RPMI7951 (cell line): ENCODE results near the gene IL18BP. TPM values are rescaled to one million over a fixed set of nuclear protein-coding genes. Genes with fewer than 3 reads are reported as not detected.

Source experiments
- DNase-seq: peaks from one replicate; pipeline ENCODE4 v3.0.0-alpha.2; 2012; ENCODE audit warnings: low read depth
- total RNA-seq: library from RNA; depleted of rRNA; stranded (reverse); fragments of >200 nt; shearing (Covaris generic); gene quantifications from 2 replicates; pipeline ENCODE4 v1.2.3, GENCODE V29; 2014

IL18BP gene
- total RNA-seq, 1 experiment from 2014 or later, result 1.9 TPM

DNA sequence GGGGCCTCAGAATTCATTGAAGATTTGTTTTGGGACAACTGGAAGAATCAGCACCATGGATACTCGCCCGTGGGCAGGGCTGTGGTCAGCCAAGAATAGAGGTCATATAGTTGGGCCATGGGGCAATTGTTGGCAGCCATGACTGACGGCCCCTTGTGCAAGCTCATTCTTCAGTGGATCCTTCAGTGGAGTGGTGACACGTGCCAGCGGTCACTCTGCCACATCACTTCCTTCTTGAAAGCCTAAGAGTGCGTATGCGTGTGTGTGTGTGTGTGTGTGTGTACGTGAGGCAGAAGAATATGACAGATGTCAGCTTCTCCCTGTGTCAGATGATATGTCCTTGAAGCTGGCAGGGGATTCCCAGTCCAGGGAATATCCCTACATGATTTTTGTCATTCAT, 1.8 kb upstream of the IL18BP start:
- no peak for DNase-seq

DNA sequence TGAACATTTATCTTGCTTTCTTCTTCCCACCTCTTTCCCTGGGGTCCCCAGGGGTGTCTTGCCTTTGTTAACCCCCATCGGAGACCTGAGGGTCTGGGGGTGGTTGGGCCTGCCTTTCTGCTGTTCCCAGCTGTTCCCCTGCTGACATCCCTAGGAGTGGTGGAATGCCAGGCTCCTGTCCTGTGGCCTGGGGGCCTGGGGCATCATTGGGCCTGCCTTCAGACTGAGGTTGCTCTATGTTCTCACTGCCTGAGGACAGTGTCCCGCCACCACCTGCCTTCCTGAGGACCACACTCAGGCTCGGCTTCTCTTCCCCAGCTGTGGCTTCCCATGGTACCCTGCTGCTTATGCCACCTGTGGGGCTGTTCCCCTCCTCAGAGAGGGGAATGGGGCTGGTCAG, 1.1 kb upstream of the IL18BP start:
- no peak for DNase-seq

DNA sequence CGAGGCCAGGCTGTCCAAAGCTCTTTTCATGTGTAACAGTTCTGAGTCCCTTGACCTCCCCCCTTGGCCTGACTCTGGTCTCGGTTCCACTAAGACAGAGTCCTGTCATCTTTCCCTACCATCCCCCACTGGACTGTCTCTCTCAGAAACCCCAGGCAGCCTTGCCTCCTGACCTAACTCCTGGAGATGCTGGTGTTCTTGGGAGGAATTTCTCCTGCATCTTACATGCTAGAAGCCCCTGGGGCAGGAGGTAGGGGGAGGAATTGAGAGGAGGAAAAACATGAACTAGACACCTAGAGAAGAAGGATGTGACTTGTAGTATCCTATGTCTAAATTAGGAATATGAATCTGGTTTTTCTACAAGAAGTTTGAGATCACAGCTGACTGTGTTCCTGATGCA, 648 bp upstream of the IL18BP start:
- no peak for DNase-seq

- peak; percentile 60 for DNase-seq
Measured at GRCh38 chr11:71999362-71999761, 653 bp downstream of the IL18BP start.

DNA sequence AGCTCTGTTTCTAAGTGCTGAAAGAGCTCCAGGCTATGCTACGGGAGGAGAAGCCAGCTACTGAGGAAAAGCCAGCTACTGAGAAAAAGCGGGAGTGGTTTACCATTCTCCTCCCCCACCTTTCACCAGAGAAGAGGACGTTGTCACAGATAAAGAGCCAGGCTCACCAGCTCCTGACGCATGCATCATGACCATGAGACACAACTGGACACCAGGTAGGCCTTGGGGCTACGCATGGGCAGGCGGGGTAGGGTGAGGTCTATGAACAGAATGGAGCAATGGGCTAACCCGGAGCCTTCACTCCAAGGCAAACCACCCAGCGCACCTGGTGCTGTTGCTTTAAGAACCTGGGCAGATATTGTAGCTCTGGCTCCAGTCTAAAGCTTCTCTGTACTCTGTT, 1.1 kb downstream of the IL18BP start:
- DNase-seq, result no peak

DNA sequence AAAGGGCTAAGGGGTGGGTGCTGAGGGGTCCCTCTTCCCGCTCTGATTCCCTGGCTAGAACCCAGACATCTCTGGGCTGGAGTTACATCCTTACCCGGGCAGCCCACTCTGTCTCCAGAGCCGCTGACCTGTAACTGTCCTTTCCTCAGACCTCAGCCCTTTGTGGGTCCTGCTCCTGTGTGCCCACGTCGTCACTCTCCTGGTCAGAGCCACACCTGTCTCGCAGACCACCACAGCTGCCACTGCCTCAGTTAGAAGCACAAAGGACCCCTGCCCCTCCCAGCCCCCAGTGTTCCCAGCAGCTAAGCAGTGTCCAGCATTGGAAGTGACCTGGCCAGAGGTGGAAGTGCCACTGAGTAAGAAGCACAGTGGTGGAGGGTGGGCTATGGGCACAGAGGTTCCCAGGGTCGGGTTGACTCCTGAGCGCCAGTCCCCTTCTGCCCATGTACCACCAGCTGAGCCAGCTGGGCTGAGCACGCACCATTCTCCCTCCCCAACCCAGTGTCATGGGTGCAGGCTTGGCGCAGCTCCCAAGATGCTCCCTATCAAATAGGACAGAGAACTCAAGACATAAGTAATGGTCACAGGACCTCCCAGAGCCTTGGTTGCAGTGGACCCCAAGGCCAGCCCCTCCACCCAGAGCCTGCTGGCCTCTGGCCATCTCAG, 1.6 kb downstream of the IL18BP start:
- no peak for DNase-seq

DNA sequence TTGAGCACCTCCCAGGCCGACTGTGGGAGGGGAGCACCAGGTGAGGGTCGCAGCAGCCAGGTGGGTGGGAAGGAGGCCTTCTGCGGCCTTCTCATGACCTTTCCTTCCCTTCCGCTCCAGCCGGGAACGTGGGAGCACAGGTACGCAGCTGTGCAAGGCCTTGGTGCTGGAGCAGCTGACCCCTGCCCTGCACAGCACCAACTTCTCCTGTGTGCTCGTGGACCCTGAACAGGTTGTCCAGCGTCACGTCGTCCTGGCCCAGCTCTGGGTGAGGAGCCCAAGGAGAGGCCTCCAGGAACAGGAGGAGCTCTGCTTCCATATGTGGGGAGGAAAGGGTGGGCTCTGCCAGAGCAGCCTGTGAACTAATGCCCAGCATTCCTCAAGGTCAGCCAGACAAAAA, 2.6 kb downstream of the IL18BP start:
- DNase-seq, result no peak

DNA sequence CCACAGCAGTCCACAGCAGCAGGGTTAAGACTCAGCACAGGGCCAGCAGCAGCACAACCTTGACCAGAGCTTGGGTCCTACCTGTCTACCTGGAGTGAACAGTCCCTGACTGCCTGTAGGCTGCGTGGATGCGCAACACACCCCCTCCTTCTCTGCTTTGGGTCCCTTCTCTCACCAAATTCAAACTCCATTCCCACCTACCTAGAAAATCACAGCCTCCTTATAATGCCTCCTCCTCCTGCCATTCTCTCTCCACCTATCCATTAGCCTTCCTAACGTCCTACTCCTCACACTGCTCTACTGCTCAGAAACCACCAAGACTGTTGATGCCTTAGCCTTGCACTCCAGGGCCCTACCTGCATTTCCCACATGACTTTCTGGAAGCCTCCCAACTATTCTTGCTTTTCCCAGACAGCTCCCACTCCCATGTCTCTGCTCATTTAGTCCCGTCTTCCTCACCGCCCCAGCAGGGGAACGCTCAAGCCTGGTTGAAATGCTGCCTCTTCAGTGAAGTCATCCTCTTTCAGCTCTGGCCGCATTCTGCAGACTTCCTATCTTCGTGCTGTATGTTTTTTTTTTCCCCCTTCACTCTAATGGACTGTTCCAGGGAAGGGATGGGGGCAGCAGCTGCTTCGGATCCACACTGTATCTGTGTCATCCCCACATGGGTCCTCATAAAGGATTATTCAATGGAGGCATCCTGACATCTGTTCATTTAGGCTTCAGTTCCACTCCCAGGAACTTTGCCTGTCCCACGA, 3.3 kb downstream of the IL18BP start:
- DNase-seq, result no peak

- no peak for DNase-seq
Measured at GRCh38 chr11:72002841-72003775, 4.4 kb downstream of the IL18BP start.

GRCh38 chr11:72003776-72004171, 5.1 kb downstream of the IL18BP start:
- DNase-seq, result no peak

- DNase-seq, result no peak
Measured at GRCh38 chr11:72004515-72005346, 6.0 kb downstream of the IL18BP start.

DNA sequence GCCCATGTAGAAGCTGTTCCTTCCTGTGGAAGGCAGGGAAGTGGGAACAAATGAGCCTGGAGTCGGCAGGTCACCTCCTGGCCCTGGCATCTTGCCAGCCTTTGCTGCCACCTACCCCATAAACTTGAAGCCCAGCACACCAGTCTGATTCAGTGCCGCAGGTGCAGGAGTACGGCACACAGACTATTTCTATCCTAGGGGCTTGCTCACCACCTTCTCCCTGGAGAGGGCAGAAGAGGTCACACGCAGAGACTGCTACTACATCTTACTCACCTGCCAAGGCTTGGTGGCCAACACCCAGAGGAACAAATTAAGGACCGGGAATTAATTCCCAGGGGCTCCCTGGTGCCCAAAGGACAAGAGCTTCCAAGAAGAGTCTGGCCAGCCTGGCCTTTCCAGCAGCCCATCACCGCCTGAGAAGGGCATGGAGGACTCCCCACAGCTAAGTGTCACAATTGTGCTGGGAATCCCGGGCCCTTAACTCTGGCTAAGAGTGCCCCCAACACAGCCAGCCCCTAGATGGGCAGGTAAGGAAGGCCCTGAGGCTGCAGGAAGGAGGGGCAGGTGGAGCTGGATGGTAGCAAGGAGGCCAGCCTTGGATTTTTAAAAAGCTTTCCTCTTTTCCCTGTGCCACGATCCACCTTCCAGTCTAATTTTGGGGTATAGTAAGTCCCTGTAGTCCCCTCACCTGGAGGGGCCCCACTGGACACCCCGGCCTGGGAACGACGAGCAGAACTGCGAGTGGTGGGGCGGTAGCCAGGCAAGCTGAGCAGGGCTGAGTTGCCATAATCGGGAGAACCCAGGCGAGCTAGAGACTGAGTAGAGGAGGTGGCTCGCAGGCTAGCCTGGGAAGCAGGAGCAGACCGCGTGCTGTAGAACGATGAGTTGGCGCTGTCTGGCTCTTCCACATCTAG, 6.9 kb downstream of the IL18BP start:
- no peak for DNase-seq

DNA sequence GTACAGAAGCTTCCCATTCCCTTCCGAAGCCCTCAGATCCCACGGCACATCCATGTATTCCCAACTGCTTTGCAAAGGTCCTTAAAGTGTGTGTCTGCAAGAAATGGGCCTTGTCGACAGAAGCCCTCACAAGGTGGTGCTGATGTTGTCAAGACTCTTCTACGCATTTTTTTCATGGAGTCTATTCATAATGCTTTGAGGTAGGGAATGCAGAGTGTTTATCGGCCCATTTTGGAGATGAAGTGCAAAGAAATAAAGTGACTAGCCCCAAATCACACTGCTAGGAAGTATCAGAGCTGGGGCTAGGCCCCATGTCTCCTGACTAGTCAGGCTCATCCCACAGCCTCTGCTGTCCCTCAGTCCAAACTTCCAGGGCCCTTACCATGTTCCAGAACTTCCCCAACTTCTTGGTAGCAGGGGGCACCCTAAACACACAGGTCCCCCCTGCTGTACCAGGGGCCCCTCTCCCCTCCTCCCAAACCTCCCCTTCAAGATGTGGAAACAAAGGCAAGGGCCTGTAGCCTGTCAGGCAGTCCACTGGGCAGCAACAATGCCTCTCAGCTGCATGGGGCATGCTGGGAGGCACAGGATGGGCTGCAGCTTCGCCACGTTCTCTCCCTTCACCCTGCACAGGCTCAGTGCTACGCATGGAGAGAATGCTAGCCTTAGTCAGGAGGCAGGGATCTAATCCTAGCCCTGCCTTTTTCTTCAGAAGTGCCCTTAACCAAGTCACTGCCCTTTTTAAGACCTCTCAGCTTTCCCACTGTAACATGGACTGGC, 7.8 kb downstream of the IL18BP start:
- DNase-seq, result no peak

- DNase-seq, result no peak
Measured at GRCh38 chr11:72007089-72007476, 8.4 kb downstream of the IL18BP start.

- DNase-seq, result no peak
Measured at GRCh38 chr11:72007587-72007986, 8.9 kb downstream of the IL18BP start.

DNA sequence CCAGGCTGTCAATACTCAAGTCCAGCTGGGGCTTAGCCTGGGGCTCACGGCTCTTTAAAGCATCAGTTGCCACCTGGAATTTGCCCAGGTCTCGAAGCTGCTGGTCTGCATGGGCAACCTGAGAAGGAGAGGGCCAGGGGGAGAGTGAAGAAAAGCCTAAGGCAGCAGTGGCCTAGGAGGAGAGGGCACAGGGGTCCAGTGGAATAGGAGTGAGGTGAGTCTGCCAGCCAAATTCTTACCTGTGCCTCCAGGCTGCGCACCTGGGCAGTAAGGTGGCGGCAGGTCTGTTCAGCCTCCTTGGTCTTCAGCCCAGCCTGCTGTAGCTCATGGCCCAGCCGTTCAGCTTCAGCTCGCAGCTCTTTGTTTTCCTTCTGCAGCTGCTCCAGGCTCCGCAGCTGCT, 10.0 kb downstream of the IL18BP start:
- no peak for DNase-seq

- no peak for DNase-seq
Measured at GRCh38 chr11:72009156-72009555, 10.4 kb downstream of the IL18BP start.

GRCh38 chr11:72010529-72011233, 12.0 kb downstream of the IL18BP start:
- DNase-seq, result no peak

DNA sequence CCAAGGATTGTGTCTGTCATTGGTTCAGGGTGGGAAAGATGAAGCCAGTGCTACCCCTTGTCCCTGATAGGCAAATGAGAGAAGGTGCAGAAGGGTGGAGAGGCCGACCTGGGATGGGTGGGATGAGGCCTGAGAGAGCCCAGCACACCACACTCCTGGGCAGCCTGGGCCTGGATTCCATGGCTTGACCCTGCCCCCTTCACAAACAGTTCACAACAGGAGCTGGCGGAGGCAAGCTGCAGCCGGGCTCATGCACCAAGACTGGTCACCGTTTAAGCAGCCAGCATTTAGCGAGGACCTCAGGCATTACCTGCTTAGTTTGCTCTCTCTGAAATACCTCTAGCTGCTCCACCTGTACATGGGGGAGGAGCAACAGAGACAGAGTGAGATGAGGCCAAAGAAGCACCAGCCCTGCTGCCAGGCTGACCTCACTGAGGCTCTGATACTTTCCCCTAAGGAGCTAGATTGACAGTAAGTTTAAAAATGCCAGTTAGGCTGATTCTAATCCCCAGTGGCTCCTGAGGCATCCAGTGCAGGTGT, 13.5 kb downstream of the IL18BP start:
- no peak for DNase-seq
